ENCODE measurements around the gene PIP5K1B.

The PIP5K1B gene

DNA sequence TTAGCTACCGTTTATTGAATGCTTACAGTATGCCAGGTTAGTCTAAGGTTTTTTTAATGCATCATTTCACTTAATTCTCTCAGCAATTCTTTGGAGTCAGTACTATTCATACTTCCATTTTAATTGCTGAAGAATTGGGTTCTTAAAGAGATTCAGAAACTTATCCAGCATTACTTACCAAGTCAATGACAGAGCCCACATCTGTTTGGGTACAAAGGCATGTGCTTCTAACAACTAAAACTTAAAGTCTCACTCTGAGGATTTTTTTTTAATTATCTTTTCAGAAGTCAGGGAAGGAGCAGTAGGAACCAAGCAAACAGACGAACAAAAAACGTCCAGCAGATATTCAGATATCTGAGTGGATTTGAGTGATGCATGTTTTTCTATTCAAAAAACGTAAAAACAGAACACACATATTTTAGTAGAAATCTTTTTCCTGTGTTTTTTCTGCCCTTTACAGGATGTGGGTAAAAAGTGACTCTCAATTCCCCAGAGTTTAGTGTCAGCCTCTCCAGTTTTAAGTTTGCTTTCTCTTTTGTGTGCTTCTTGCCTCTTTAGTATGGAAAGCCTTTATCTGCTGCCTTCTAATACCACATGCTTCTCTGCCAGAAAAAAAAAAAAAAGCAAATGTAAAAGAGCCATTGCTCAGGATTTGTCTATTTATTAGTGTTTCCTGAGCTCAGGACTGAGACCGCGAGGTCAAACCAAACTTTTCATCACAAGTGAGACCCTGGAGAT is 190.9 kb downstream of the PIP5K1B start:
- no peaks in the 10 kb centered on the region for H3F3A ChIP-seq (ENCODE audit: insufficient read depth, low read length)
- no peaks in the 10 kb centered on the region for H3K27me3 ChIP-seq (ENCODE audit: insufficient read depth, low read length)
- no peaks in the 10 kb centered on the region for H4K20me1 ChIP-seq (ENCODE audit: insufficient read depth, low read length)
- no peak overlapping the region for H2AFZ ChIP-seq (ENCODE audit: low read length)
- TF ChIP-seq, protein P1, sequence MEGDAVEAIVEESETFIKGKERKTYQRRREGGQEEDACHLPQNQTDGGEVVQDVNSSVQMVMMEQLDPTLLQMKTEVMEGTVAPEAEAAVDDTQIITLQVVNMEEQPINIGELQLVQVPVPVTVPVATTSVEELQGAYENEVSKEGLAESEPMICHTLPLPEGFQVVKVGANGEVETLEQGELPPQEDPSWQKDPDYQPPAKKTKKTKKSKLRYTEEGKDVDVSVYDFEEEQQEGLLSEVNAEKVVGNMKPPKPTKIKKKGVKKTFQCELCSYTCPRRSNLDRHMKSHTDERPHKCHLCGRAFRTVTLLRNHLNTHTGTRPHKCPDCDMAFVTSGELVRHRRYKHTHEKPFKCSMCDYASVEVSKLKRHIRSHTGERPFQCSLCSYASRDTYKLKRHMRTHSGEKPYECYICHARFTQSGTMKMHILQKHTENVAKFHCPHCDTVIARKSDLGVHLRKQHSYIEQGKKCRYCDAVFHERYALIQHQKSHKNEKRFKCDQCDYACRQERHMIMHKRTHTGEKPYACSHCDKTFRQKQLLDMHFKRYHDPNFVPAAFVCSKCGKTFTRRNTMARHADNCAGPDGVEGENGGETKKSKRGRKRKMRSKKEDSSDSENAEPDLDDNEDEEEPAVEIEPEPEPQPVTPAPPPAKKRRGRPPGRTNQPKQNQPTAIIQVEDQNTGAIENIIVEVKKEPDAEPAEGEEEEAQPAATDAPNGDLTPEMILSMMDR (IDR thresholded peaks at IDR 0.05; ENCODE audit: low read length) = no peak
- no peak for TF ChIP-seq EZH2 (IDR thresholded peaks at IDR 0.05; ENCODE audit: borderline replicate concordance, low read length)
- no peak overlapping the region for H3K4me3 ChIP-seq (ENCODE audit: low read depth, low read length, poor library complexity, severe bottlenecking)
- no peaks in the 10 kb centered on the region for H3K4me1 ChIP-seq (ENCODE audit: insufficient read depth, low read length, severe bottlenecking)
- no peaks in the 10 kb centered on the region for H3K9me3 ChIP-seq (ENCODE audit: low read length)
- H3K36me3 ChIP-seq (ENCODE audit: insufficient read depth, low read length) = no peaks in the 10 kb centered on the region
- no peak overlapping the region for H3K4me2 ChIP-seq (ENCODE audit: low read length)
- no peaks in the 10 kb centered on the region for H3K9me2 ChIP-seq (ENCODE audit: low read depth, low read length)
- H3K27ac ChIP-seq (ENCODE audit: low read depth, low read length, poor library complexity, severe bottlenecking) = no peak overlapping the region
- no peaks in the 10 kb centered on the region for H3K79me2 ChIP-seq (ENCODE audit: insufficient read depth, low read length)
- no peak overlapping the region for H3K9ac ChIP-seq (ENCODE audit: low read length)

DNA sequence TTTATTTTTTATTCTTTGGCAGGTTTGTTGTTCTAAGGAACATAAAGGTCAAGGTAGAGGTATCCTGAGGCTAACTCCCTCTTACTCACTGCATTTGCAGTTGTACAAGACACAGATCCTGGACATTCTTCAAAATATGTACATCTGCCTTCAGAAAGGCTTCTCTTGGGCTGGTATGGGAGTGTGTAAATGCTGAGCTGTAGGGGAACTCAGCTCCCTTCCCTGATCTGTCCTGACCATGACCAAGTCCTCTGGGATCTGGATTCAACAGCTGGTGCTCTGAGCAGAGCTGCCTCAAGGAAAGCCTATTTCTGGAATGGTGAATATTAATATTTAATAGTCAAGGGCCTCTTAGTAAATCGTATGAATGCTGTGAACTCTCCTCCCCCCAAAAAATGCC is 191.4 kb downstream of the PIP5K1B start:
- Histone ChIP-seq H3K79me2 (ENCODE audit: insufficient read depth, low read length) (no peaks in the 10 kb centered on the region), H3K36me3 (ENCODE audit: insufficient read depth, low read length) (no peaks in the 10 kb centered on the region), H4K20me1 (ENCODE audit: insufficient read depth, low read length) (no peaks in the 10 kb centered on the region), H3K9me2 (ENCODE audit: low read depth, low read length) (no peaks in the 10 kb centered on the region), H3K27ac (ENCODE audit: low read depth, low read length, poor library complexity, severe bottlenecking) (no peak overlapping the region), H3F3A (ENCODE audit: insufficient read depth, low read length) (no peaks in the 10 kb centered on the region), H3K4me1 (ENCODE audit: insufficient read depth, low read length, severe bottlenecking) (no peaks in the 10 kb centered on the region), H3K9ac (ENCODE audit: low read length) (no peak overlapping the region), H3K4me3 (ENCODE audit: low read depth, low read length, poor library complexity, severe bottlenecking) (no peak overlapping the region), H2AFZ (ENCODE audit: low read length) (no peak overlapping the region), H3K9me3 (ENCODE audit: low read length) (no peaks in the 10 kb centered on the region), H3K4me2 (ENCODE audit: low read length) (no peak overlapping the region), H3K27me3 (ENCODE audit: insufficient read depth, low read length) (no peaks in the 10 kb centered on the region)
- TF ChIP-seq EZH2 (IDR thresholded peaks at IDR 0.05; ENCODE audit: borderline replicate concordance, low read length) = no peak
- TF ChIP-seq, protein P1 (IDR thresholded peaks at IDR 0.05; ENCODE audit: low read length) = no peak

DNA sequence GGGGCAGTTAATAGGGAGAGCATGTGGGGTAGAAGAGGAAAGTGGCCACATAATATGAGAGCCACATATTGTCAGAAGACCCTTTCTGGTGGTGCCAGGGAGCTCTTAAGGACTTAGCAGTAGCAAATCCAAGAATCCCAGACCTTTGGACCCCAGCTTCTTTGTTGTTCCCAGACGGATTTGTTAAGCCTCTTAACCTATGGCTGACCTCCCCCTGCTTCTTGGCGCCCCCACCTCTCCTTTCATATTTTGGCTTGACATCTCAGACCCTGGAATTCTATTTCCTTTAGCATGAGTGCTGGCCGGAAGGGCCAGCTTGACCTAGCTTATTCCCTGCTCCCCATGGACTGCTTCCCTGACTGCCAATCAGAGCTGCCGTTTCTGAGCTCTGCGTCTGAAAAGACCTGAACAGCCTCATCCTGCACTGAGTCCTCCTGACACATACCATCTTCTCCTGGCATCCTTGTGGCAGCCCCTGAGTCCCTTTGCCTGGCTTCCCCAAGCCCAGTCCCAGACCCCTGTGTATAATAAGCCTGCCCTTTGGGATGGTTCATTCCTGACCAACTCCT is 192.6 kb downstream of the PIP5K1B start:
- Histone ChIP-seq H2AFZ (ENCODE audit: low read length) (no peak overlapping the region), H3K36me3 (ENCODE audit: insufficient read depth, low read length) (no peaks in the 10 kb centered on the region), H3K27ac (ENCODE audit: low read depth, low read length, poor library complexity, severe bottlenecking) (no peak overlapping the region), H3K4me2 (ENCODE audit: low read length) (no peak overlapping the region), H3K9me3 (ENCODE audit: low read length) (no peaks in the 10 kb centered on the region), H3K4me3 (ENCODE audit: low read depth, low read length, poor library complexity, severe bottlenecking) (no peak overlapping the region), H3K27me3 (ENCODE audit: insufficient read depth, low read length) (no peaks in the 10 kb centered on the region), H4K20me1 (ENCODE audit: insufficient read depth, low read length) (no peaks in the 10 kb centered on the region), H3K79me2 (ENCODE audit: insufficient read depth, low read length) (no peaks in the 10 kb centered on the region), H3K4me1 (ENCODE audit: insufficient read depth, low read length, severe bottlenecking) (no peaks in the 10 kb centered on the region), H3K9ac (ENCODE audit: low read length) (no peak overlapping the region), H3F3A (ENCODE audit: insufficient read depth, low read length) (no peaks in the 10 kb centered on the region), H3K9me2 (ENCODE audit: low read depth, low read length) (no peaks in the 10 kb centered on the region)
- TF ChIP-seq EZH2 (IDR thresholded peaks at IDR 0.05; ENCODE audit: borderline replicate concordance, low read length) = no peak
- TF ChIP-seq, protein P1 (IDR thresholded peaks at IDR 0.05; ENCODE audit: low read length) = no peak
